HepG2 (cell line): Measurements from ENCODE around the gene RPS14. TPM values are rescaled to one million over a fixed set of nuclear protein-coding genes. Genes with fewer than 3 reads are reported as not detected.

Experiments
- GRHL1 ChIP-seq: sonication (generic); formaldehyde crosslinking; conservative IDR thresholded peaks from 2 replicates; pipeline ENCODE4 v1.8.0; 2022; ENCODE audit warnings: missing genetic modification reagents
- IKZF4 ChIP-seq: sonication (generic); formaldehyde crosslinking; IDR thresholded peaks from 2 replicates; pipeline ENCODE4 v1.5.1; 2020; ENCODE audit warnings: borderline replicate concordance, mild to moderate bottlenecking, low read depth, missing genetic modification reagents; ENCODE audit errors: not compliant biosample characterization
- IRX3 ChIP-seq: sonication (generic); formaldehyde crosslinking; IDR thresholded peaks from 2 replicates; pipeline ENCODE4 v1.8.1; 2023; ENCODE audit warnings: mild to moderate bottlenecking, low read depth, missing genetic modification reagents, borderline replicate concordance
- KDM3A ChIP-seq: IDR thresholded peaks from 2 replicates; pipeline ENCODE4 v1.6.1; 2018; ENCODE audit warnings: low read depth, missing compliant biosample characterization
- MAF1 ChIP-seq: sonication (generic); formaldehyde crosslinking; IDR thresholded peaks from 2 replicates; pipeline ENCODE4 v1.5.0; 2020; ENCODE audit warnings: missing genetic modification reagents, borderline replicate concordance
- NR1H2 ChIP-seq: sonication (generic); formaldehyde crosslinking; IDR thresholded peaks from 2 replicates; pipeline ENCODE4 v1.8.1; 2022; ENCODE audit warnings: low read depth, missing genetic modification reagents, borderline replicate concordance
- ONECUT2 ChIP-seq: sonication (generic); formaldehyde crosslinking; IDR thresholded peaks from 2 replicates; pipeline ENCODE4 v1.4.0; 2020; ENCODE audit warnings: missing genetic modification reagents
- RBM22 ChIP-seq: fragments of 200-400 bp; formaldehyde crosslinking; optimal IDR thresholded peaks from 2 replicates; pipeline ENCODE3; 2017; ENCODE audit warnings: mild to moderate bottlenecking, low read length, moderate library complexity
- SAP130 ChIP-seq: IDR thresholded peaks from 2 replicates; pipeline ENCODE4 v1.6.1; 2016; ENCODE audit warnings: low read depth
- SATB2 ChIP-seq: sonication (generic); formaldehyde crosslinking; IDR thresholded peaks from 2 replicates; pipeline ENCODE4 v1.5.0; 2020; ENCODE audit warnings: missing genetic modification reagents
- SKIL ChIP-seq: sonication (generic); formaldehyde crosslinking; IDR thresholded peaks from 2 replicates; pipeline ENCODE4 v1.8.0; 2022; ENCODE audit warnings: missing genetic modification reagents, mild to moderate bottlenecking, moderate library complexity, borderline replicate concordance
- SP2 ChIP-seq: sonication (generic); formaldehyde crosslinking; IDR thresholded peaks from 2 replicates; pipeline ENCODE4 v1.5.1; 2020; ENCODE audit warnings: mild to moderate bottlenecking, missing genetic modification reagents
- TFDP1 ChIP-seq: IDR thresholded peaks from 2 replicates; pipeline ENCODE4 v1.6.1; 2016; ENCODE audit warnings: missing compliant biosample characterization, missing genetic modification reagents, borderline replicate concordance
- ZKSCAN5 ChIP-seq: sonication (generic); formaldehyde crosslinking; IDR thresholded peaks from 2 replicates; pipeline ENCODE4 v1.5.1; 2020; ENCODE audit warnings: mild to moderate bottlenecking, missing genetic modification reagents
- ZMAT3 ChIP-seq: sonication (generic); formaldehyde crosslinking; conservative IDR thresholded peaks from 2 replicates; pipeline ENCODE4 v1.7.0; 2021; ENCODE audit warnings: missing genetic modification reagents
- ZNF136 ChIP-seq: sonication (generic); formaldehyde crosslinking; IDR thresholded peaks from 2 replicates; pipeline ENCODE4 v1.8.1; 2022; ENCODE audit warnings: low read depth, mild to moderate bottlenecking, moderate library complexity, missing genetic modification reagents
- ZNF142 ChIP-seq: sonication (generic); formaldehyde crosslinking; IDR thresholded peaks from 2 replicates; pipeline ENCODE4 v1.4.0; 2020; ENCODE audit warnings: missing genetic modification reagents
- ZNF225 ChIP-seq: sonication (generic); formaldehyde crosslinking; IDR thresholded peaks from 2 replicates; pipeline ENCODE4 v1.4.0; 2020; ENCODE audit warnings: mild to moderate bottlenecking, missing genetic modification reagents
- ZNF598 ChIP-seq: sonication (generic); formaldehyde crosslinking; IDR thresholded peaks from 2 replicates; pipeline ENCODE4 v1.5.1; 2020; ENCODE audit warnings: mild to moderate bottlenecking, missing genetic modification reagents, borderline replicate concordance
- polyA plus RNA-seq, 8 experiments: library from polyadenylated mRNA; depleted of rRNA in 3 of 8; stranded (reverse) in 7 of 8; unstranded in 1 of 8; fragments of >200 nt; fragmentation: Illumina TruSeq in 4 of 8; extraction: Trizol in 4 of 8; gene quantifications; 2 replicates each; pipeline versions ENCODE4 v1.2.1 to v1.2.3, GENCODE V29; 2011 to 2016; ENCODE audit warnings: low read depth in 4 of 8, missing spikeins in 1 of 8, mixed read lengths in 1 of 8; ENCODE audit not compliant: insufficient read depth in 1 of 8
- total RNA-seq, 5 experiments: library from RNA; depleted of rRNA; stranded (reverse); fragments of >200 nt; fragmentation: Illumina TruSeq; extraction: Trizol; gene quantifications; 2 replicates each; pipeline ENCODE4 v1.2.3, GENCODE V29; 2016; ENCODE audit warnings: low read depth in 1 of 5

Gene RPS14
- total and polyA plus RNA-seq, 2 of the 13 experiments (the other 11 are each of a cell fraction or from before 2014, with no cell fraction given) = 2,116 to 3,295 TPM

- no peak for TF ChIP-seq MAF1 (CRISPR knock-in tag)
- no peak for TF ChIP-seq NR1H2
- TF ChIP-seq TFDP1 = peak; percentile 44; the same call in 1 of the 2 replicates
- peak; percentile 39; the same call in 1 of the 2 replicates for TF ChIP-seq SAP130 (CRISPR knock-in tag)
- TF ChIP-seq KDM3A (CRISPR knock-in tag) = peak; percentile 53; the same call in 1 of the 2 replicates
- TF ChIP-seq ZNF142 (CRISPR knock-in tag) = no peak
- TF ChIP-seq ZNF225 = no peak
- TF ChIP-seq IKZF4 (CRISPR knock-in tag) = no peak
- no peak for TF ChIP-seq ZKSCAN5 (CRISPR knock-in tag)
- no peak for TF ChIP-seq SATB2 (CRISPR knock-in tag)
- no peak for TF ChIP-seq GRHL1 (CRISPR knock-in tag)
- no peak for TF ChIP-seq IRX3
- no peak for TF ChIP-seq ONECUT2 (CRISPR knock-in tag)
- TF ChIP-seq ZNF598 = no peak
- TF ChIP-seq RBM22 = no peak
- TF ChIP-seq ZMAT3 = no peak
- no peak for TF ChIP-seq ZNF136 (CRISPR knock-in tag)
- no peak for TF ChIP-seq SP2 (CRISPR knock-in tag)
- no peak for TF ChIP-seq SKIL (CRISPR knock-in tag)
Observed at GRCh38 chr5:150458802-150459557, 9.4 kb upstream of the RPS14 start (continued).
